Measurements from ENCODE around the gene HIPK2.

The HIPK2 gene

DNA sequence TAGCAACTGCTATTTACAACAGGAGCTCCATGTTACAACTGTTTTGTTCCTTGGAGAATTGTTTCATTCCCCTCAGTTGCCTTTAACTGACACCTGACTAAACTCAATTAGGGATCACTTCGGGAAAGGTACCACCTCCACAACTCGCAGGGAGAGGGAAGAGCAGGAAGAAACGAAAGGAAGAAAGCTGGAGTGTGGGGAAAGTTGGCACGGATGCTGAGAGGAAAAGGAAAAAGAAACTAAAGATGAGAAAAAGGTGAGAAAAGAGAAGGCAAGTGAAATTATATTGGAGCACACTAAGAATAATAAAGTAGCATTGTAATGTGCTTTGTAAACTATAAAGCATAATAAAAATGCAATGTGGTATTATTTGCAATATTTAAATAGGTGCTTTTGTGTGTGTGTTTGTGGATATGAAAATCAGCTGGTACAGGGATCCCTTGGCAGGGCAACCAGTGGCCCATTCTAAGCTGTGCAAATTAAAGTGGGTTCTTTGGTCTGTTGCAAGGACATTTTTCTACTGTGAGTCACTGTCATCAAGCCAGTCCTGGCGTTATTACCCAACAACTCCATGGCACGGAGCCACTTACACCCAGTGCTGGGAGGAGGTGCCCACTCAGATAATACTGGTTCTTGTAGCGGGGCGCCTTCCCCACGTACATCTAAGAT, 45.9 kb downstream of the HIPK2 start:
- no peak for DNase-seq (ENCODE audit: low read depth, low spot score)
- H3K9ac ChIP-seq (ENCODE audit: insufficient read length): no peak overlapping the region
- H3K36me3 ChIP-seq (ENCODE audit: insufficient read depth, low read length): no peaks in the 10 kb centered on the region
- no peak overlapping the region for H3K27ac ChIP-seq
- H3K4me3 ChIP-seq: no peak overlapping the region
- H3K9me3 ChIP-seq (ENCODE audit: low read depth, low read length): no peaks in the 10 kb centered on the region
- TF ChIP-seq FOXP2 (optimal IDR thresholded peaks at IDR 0.05; ENCODE audit: control extremely low read depth, extremely low read length, insufficient read depth) (no peak), POLR2AphosphoS5 (IDR thresholded peaks at IDR 0.05; ENCODE audit: borderline replicate concordance, low read depth, low read length) (no peak), EZH2 (IDR thresholded peaks at IDR 0.05) (no peak)

GRCh38 chr7:139730746-139731612, 46.8 kb downstream of the HIPK2 start:
- TF ChIP-seq EZH2 (IDR thresholded peaks at IDR 0.05): no peak
- no peak for TF ChIP-seq POLR2AphosphoS5 (IDR thresholded peaks at IDR 0.05; ENCODE audit: borderline replicate concordance, low read depth, low read length)
- DNase-seq (ENCODE audit: low read depth, low spot score): no peak
- Histone ChIP-seq H3K4me3 (no peak overlapping the region), H3K27ac (no peak overlapping the region), H3K9ac (ENCODE audit: insufficient read length) (no peak overlapping the region), H3K9me3 (ENCODE audit: low read depth, low read length) (no peaks in the 10 kb centered on the region), H3K36me3 (ENCODE audit: insufficient read depth, low read length) (no peaks in the 10 kb centered on the region)

- no peak overlapping the region for H3K9ac ChIP-seq (ENCODE audit: insufficient read length)
- H3K36me3 ChIP-seq (ENCODE audit: insufficient read depth, low read length): no peaks in the 10 kb centered on the region
- H3K27ac ChIP-seq: no peak overlapping the region
- no peak for DNase-seq (ENCODE audit: low read depth, low spot score)
- no peak overlapping the region for H3K4me3 ChIP-seq
- TF ChIP-seq FOXP2 (optimal IDR thresholded peaks at IDR 0.05; ENCODE audit: control extremely low read depth, extremely low read length, insufficient read depth) (no peak), EZH2 (IDR thresholded peaks at IDR 0.05) (no peak), POLR2AphosphoS5 (IDR thresholded peaks at IDR 0.05; ENCODE audit: borderline replicate concordance, low read depth, low read length) (no peak)
- H3K9me3 ChIP-seq (ENCODE audit: low read depth, low read length): no peaks in the 10 kb centered on the region
These were observed 49.6 kb downstream of the HIPK2 start for GRCh38 chr7:139728203-139728602.

GRCh38 chr7:139727151-139727705, 50.6 kb downstream of the HIPK2 start:
- Histone ChIP-seq H3K9me3 (ENCODE audit: low read depth, low read length) (no peaks in the 10 kb centered on the region), H3K36me3 (ENCODE audit: insufficient read depth, low read length) (no peaks in the 10 kb centered on the region), H3K27ac (no peak overlapping the region), H3K9ac (ENCODE audit: insufficient read length) (no peak overlapping the region), H3K4me3 (no peak overlapping the region)
- TF ChIP-seq FOXP2 (optimal IDR thresholded peaks at IDR 0.05; ENCODE audit: control extremely low read depth, extremely low read length, insufficient read depth): no peak
- DNase-seq (ENCODE audit: low read depth, low spot score): no peak

GRCh38 chr7:139726485-139726869, 51.3 kb downstream of the HIPK2 start:
- no peak for TF ChIP-seq POLR2AphosphoS5 (IDR thresholded peaks at IDR 0.05; ENCODE audit: borderline replicate concordance, low read depth, low read length)
- TF ChIP-seq EZH2 (IDR thresholded peaks at IDR 0.05): no peak
- no peak for TF ChIP-seq FOXP2 (optimal IDR thresholded peaks at IDR 0.05; ENCODE audit: control extremely low read depth, extremely low read length, insufficient read depth)
- H3K9ac ChIP-seq (ENCODE audit: insufficient read length): no peak overlapping the region
- no peak overlapping the region for H3K4me3 ChIP-seq
- no peaks in the 10 kb centered on the region for H3K36me3 ChIP-seq (ENCODE audit: insufficient read depth, low read length)
- no peak for DNase-seq (ENCODE audit: low read depth, low spot score)
- H3K27ac ChIP-seq: no peak overlapping the region
- no peaks in the 10 kb centered on the region for H3K9me3 ChIP-seq (ENCODE audit: low read depth, low read length)

GRCh38 chr7:139725858-139726484, 51.8 kb downstream of the HIPK2 start:
- Histone ChIP-seq H3K9ac (ENCODE audit: insufficient read length) (no peak overlapping the region), H3K4me3 (no peak overlapping the region), H3K9me3 (ENCODE audit: low read depth, low read length) (no peaks in the 10 kb centered on the region), H3K27ac (no peak overlapping the region), H3K36me3 (ENCODE audit: insufficient read depth, low read length) (no peaks in the 10 kb centered on the region)
- DNase-seq (ENCODE audit: low read depth, low spot score): no peak
- TF ChIP-seq FOXP2 (optimal IDR thresholded peaks at IDR 0.05; ENCODE audit: control extremely low read depth, extremely low read length, insufficient read depth) (no peak), POLR2AphosphoS5 (IDR thresholded peaks at IDR 0.05; ENCODE audit: borderline replicate concordance, low read depth, low read length) (no peak), EZH2 (IDR thresholded peaks at IDR 0.05) (no peak)

- H3K4me3 ChIP-seq: no peak overlapping the region
- no peaks in the 10 kb centered on the region for H3K36me3 ChIP-seq (ENCODE audit: insufficient read depth, low read length)
- TF ChIP-seq POLR2AphosphoS5 (IDR thresholded peaks at IDR 0.05; ENCODE audit: borderline replicate concordance, low read depth, low read length): no peak
- TF ChIP-seq EZH2 (IDR thresholded peaks at IDR 0.05): no peak
- DNase-seq (ENCODE audit: low read depth, low spot score): no peak
- H3K9me3 ChIP-seq (ENCODE audit: low read depth, low read length): no peaks in the 10 kb centered on the region
- no peak overlapping the region for H3K9ac ChIP-seq (ENCODE audit: insufficient read length)
- no peak overlapping the region for H3K27ac ChIP-seq
These were observed 52.7 kb downstream of the HIPK2 start for GRCh38 chr7:139725077-139725476.

DNA sequence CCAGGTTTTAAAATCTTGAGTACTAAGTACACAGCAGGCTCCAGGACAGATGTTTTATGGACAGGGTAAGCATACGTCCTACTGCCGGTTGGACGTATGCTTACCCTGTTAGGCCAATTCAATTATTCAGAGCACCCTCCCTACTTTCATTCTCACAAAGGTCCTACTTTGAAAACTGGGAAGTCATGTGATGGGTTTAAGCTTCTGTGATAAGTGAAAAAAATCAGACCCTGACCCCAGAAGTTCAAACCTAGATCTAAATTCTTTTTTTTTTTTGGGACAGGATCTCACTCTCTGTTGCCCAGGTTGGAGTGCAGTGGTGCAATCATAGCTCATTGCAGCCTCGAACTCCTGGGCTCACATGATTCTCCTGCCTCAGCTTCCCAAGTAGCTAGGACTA, 55.2 kb downstream of the HIPK2 start:
- Histone ChIP-seq H3K4me3 (no peak overlapping the region), H3K9ac (ENCODE audit: insufficient read length) (no peak overlapping the region), H3K36me3 (ENCODE audit: insufficient read depth, low read length) (no peaks in the 10 kb centered on the region), H3K9me3 (ENCODE audit: low read depth, low read length) (no peaks in the 10 kb centered on the region), H3K27ac (no peak overlapping the region)
- no peak for TF ChIP-seq EZH2 (IDR thresholded peaks at IDR 0.05)
- no peak for TF ChIP-seq POLR2AphosphoS5 (IDR thresholded peaks at IDR 0.05; ENCODE audit: borderline replicate concordance, low read depth, low read length)
- no peak for TF ChIP-seq FOXP2 (optimal IDR thresholded peaks at IDR 0.05; ENCODE audit: control extremely low read depth, extremely low read length, insufficient read depth)
- no peak for DNase-seq (ENCODE audit: low read depth, low spot score)
